Coronary artery (tissue), 2 donors: ENCODE data around the gene CZIB.

Experiments used
- DNase-seq: peaks from one replicate; pipeline ENCODE4 v3.0.0-alpha.2; 2017; ENCODE audit warnings: low spot score
- H3K27ac ChIP-seq, 2 donors: fragments of 200-600 bp; sonication (generic); one replicate each; pipeline ENCODE4 v1.5.1; 2016 to 2019
- H3K4me3 ChIP-seq: fragments of 200-600 bp; sonication (generic); 2 replicates; pipeline ENCODE4 v1.5.1; 2016; ENCODE audit warnings: mild to moderate bottlenecking, moderate library complexity
- CTCF ChIP-seq: fragments of 200-600 bp; sonication (generic); IDR thresholded peaks from one replicate; pipeline ENCODE4 v1.5.1; 2019; ENCODE audit warnings: antibody characterized with exemption

Gene CZIB

GRCh38 chr1:53254011-53254640 is 33.7 kb upstream of the CZIB start:
- no peak for TF ChIP-seq CTCF
- no peak for DNase-seq
- Histone ChIP-seq H3K4me3 (no peak overlapping the region), H3K27ac (no peak overlapping the region)

- Histone ChIP-seq H3K4me3 (no peak overlapping the region), H3K27ac (no peak overlapping the region)
- TF ChIP-seq CTCF, result no peak
- DNase-seq, result no peak
Measured at GRCh38 chr1:53250325-53250724, 29.9 kb upstream of the CZIB start.

- Histone ChIP-seq H3K4me3 (no peak overlapping the region), H3K27ac (no peak overlapping the region)
- no peak for DNase-seq
- TF ChIP-seq CTCF, result no peak
Measured at GRCh38 chr1:53249706-53250105, 29.3 kb upstream of the CZIB start.

GRCh38 chr1:53246261-53247134 is 26.1 kb upstream of the CZIB start:
- H3K4me3 ChIP-seq, result no peak overlapping the region
- no peak for TF ChIP-seq CTCF
- DNase-seq, result no peak
- no peak overlapping the region for H3K27ac ChIP-seq

GRCh38 chr1:53244141-53244540 is 23.7 kb upstream of the CZIB start:
- Histone ChIP-seq H3K4me3 (no peak overlapping the region), H3K27ac (no peak overlapping the region)
- TF ChIP-seq CTCF, result no peak
- DNase-seq, result no peak

- no peak overlapping the region for H3K4me3 ChIP-seq
- no peak for DNase-seq
Measured at GRCh38 chr1:53242381-53242780, 21.9 kb upstream of the CZIB start.

More at GRCh38 chr1:53242381-53242780, 21.9 kb upstream of the CZIB start:
- TF ChIP-seq CTCF, result no peak
- H3K27ac ChIP-seq, result no peak overlapping the region
